ENCODE data around the gene ACO1. TPM values are rescaled to one million over a fixed set of nuclear protein-coding genes. Genes with fewer than 3 reads are reported as not detected.

ACO1 gene
- total RNA-seq, 1 experiment from 2014 or later, result 36.2 TPM

DNA sequence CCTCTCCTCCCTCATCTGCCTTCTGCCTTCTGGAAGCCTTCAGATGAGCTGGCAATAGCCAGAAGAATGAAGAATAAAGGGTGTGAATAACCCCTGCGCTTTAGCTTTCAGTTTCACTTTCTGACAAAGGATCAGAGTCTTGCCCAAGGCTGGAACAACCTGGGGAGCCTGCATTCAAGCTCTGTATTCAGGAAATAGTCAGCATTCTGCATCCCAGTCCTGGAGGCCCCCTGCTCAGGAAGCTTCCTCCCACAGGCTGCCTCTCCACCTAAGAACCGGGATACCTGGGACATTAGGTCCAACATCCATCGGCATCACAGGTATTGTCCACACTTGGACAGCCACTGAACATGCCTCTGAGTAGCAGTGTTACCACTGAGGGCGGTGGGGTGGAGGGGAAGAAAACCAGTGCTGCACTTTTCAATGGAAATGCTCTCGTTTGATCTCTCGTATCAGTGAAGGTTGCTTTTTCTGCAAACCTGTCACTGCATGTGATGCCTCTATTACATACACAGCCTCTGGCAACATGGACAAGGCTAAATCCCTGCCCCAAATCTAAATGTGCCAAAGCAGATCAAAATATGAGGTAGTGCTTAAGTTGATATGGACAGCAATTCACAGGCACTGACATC is 39.8 kb upstream of the ACO1 start (continued):
- TF ChIP-seq, protein P1, sequence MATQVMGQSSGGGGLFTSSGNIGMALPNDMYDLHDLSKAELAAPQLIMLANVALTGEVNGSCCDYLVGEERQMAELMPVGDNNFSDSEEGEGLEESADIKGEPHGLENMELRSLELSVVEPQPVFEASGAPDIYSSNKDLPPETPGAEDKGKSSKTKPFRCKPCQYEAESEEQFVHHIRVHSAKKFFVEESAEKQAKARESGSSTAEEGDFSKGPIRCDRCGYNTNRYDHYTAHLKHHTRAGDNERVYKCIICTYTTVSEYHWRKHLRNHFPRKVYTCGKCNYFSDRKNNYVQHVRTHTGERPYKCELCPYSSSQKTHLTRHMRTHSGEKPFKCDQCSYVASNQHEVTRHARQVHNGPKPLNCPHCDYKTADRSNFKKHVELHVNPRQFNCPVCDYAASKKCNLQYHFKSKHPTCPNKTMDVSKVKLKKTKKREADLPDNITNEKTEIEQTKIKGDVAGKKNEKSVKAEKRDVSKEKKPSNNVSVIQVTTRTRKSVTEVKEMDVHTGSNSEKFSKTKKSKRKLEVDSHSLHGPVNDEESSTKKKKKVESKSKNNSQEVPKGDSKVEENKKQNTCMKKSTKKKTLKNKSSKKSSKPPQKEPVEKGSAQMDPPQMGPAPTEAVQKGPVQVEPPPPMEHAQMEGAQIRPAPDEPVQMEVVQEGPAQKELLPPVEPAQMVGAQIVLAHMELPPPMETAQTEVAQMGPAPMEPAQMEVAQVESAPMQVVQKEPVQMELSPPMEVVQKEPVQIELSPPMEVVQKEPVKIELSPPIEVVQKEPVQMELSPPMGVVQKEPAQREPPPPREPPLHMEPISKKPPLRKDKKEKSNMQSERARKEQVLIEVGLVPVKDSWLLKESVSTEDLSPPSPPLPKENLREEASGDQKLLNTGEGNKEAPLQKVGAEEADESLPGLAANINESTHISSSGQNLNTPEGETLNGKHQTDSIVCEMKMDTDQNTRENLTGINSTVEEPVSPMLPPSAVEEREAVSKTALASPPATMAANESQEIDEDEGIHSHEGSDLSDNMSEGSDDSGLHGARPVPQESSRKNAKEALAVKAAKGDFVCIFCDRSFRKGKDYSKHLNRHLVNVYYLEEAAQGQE (IDR thresholded peaks at IDR 0.05; ENCODE audit: low read depth), result no peak

DNA sequence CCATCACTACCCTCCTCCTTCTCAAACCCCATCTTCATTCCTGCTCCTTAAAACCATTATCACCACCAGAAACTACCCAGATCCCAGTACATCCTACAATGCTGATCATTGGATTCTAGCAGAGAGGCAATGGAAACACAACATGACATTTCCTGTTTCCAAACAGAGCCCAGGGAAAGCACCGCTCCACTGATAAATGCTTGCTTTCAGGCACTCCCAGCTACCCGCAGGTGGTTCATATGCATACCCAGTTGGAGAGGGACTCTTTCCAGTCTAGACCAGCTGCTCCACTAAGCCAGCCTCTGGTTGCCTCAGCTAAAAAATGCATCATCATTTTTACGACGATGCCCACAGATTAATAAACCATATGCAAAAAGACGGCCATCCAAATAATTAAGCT is 39.2 kb upstream of the ACO1 start:
- Histone ChIP-seq H3K36me3 (ENCODE audit: control insufficient read depth in 1 of 2, insufficient read depth in 2 of 2, low read length in 2 of 2) (no peaks in the 10 kb centered on the region), H3K4me1 (ENCODE audit: control insufficient read depth in 1 of 2, insufficient read depth in 2 of 2, low read length in 2 of 2) (no peaks in the 10 kb centered on the region), H3K4me2 (ENCODE audit: low read length) (no peak overlapping the region), H3K9me2 (ENCODE audit: insufficient read depth) (no peaks in the 10 kb centered on the region), H3K79me2 (ENCODE audit: insufficient read depth, low read length) (no peaks in the 10 kb centered on the region), H3K27ac (ENCODE audit: low read depth, low read length) (no peak overlapping the region), H3K4me3 (replicated peaks in 1 of 2; ENCODE audit: low read depth in 1 of 2, low read length in 2 of 2) (no peak overlapping the region), H3K9me3 (ENCODE audit: control insufficient read depth in 1 of 2, insufficient read depth in 1 of 2, low read depth in 1 of 2, low read length in 2 of 2) (no peaks in the 10 kb centered on the region), H4K20me1 (ENCODE audit: insufficient read depth) (no peaks in the 10 kb centered on the region), H3K27me3 (ENCODE audit: insufficient read depth, low read length) (0 out of 2 replicates have a peak, but pooled peaks cover 3% of the 10 kb centered on the region), H3K9ac (ENCODE audit: low read length) (no peak overlapping the region), H2AFZ (ENCODE audit: low read depth, low read length, poor library complexity, severe bottlenecking) (no peak overlapping the region)
- no peak for ATAC-seq
- intact Hi-C loops (cut with micrococcal nuclease), result no loop called here
- RAD21 ChIA-PET (ENCODE audit: low non-redundant PET in 1 of 2, low total read pairs in 2 of 2, uncharacterized antibody in 2 of 2, unreplicated experiment in 2 of 2), result no interaction called here
- POLR2A ChIA-PET, result no interaction called here
- no peak for DNase-seq (ENCODE audit: low read depth, low spot score)
- CTCF ChIA-PET, result no interaction called here
- TF ChIP-seq TCF7L2 (IDR thresholded peaks at IDR 0.05; ENCODE audit: borderline replicate concordance, extremely low read depth, insufficient read depth, insufficient read length) (no peak), EZH2 (IDR thresholded peaks at IDR 0.05) (no peak), SRF (IDR thresholded peaks at IDR 0.05; ENCODE audit: low read depth) (no peak), POLR2A (IDR thresholded peaks at IDR 0.05; ENCODE audit: borderline replicate concordance, extremely low read depth, insufficient read depth, insufficient read length) (no peak), YY1 (IDR thresholded peaks at IDR 0.05; ENCODE audit: extremely low read depth, insufficient replicate concordance, low read depth, low read length) (no peak), CEBPB (IDR thresholded peaks at IDR 0.05; ENCODE audit: low read depth) (no peak), ELF1 (IDR thresholded peaks at IDR 0.05; ENCODE audit: borderline replicate concordance, low read depth) (no peak), EZH2phosphoT487 (IDR thresholded peaks at IDR 0.05; ENCODE audit: borderline replicate concordance) (no peak), SIN3A (IDR thresholded peaks at IDR 0.05; ENCODE audit: low read depth) (no peak), FOSL1 (IDR thresholded peaks at IDR 0.05; ENCODE audit: low read depth) (no peak), CBX3 (IDR thresholded peaks at IDR 0.05; ENCODE audit: low read depth) (no peak), SP1 (IDR thresholded peaks at IDR 0.05; ENCODE audit: low read depth) (no peak)
- TF ChIP-seq, protein P2, sequence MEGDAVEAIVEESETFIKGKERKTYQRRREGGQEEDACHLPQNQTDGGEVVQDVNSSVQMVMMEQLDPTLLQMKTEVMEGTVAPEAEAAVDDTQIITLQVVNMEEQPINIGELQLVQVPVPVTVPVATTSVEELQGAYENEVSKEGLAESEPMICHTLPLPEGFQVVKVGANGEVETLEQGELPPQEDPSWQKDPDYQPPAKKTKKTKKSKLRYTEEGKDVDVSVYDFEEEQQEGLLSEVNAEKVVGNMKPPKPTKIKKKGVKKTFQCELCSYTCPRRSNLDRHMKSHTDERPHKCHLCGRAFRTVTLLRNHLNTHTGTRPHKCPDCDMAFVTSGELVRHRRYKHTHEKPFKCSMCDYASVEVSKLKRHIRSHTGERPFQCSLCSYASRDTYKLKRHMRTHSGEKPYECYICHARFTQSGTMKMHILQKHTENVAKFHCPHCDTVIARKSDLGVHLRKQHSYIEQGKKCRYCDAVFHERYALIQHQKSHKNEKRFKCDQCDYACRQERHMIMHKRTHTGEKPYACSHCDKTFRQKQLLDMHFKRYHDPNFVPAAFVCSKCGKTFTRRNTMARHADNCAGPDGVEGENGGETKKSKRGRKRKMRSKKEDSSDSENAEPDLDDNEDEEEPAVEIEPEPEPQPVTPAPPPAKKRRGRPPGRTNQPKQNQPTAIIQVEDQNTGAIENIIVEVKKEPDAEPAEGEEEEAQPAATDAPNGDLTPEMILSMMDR (IDR thresholded peaks at IDR 0.05 in 2 of 3, conservative IDR thresholded peaks at IDR 0.05 in 1 of 3; ENCODE audit: borderline replicate concordance in 1 of 3, insufficient read depth in 1 of 3, low read depth in 2 of 3, low read length in 2 of 3), result no peak
- TF ChIP-seq, protein P3, sequence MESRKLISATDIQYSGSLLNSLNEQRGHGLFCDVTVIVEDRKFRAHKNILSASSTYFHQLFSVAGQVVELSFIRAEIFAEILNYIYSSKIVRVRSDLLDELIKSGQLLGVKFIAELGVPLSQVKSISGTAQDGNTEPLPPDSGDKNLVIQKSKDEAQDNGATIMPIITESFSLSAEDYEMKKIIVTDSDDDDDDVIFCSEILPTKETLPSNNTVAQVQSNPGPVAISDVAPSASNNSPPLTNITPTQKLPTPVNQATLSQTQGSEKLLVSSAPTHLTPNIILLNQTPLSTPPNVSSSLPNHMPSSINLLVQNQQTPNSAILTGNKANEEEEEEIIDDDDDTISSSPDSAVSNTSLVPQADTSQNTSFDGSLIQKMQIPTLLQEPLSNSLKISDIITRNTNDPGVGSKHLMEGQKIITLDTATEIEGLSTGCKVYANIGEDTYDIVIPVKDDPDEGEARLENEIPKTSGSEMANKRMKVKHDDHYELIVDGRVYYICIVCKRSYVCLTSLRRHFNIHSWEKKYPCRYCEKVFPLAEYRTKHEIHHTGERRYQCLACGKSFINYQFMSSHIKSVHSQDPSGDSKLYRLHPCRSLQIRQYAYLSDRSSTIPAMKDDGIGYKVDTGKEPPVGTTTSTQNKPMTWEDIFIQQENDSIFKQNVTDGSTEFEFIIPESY (IDR thresholded peaks at IDR 0.05; ENCODE audit: extremely low read depth, insufficient replicate concordance, low read length), result no peak
- TF ChIP-seq, protein P4, sequence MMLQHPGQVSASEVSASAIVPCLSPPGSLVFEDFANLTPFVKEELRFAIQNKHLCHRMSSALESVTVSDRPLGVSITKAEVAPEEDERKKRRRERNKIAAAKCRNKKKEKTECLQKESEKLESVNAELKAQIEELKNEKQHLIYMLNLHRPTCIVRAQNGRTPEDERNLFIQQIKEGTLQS (IDR thresholded peaks at IDR 0.05), result no peak
- TF ChIP-seq, protein P5, sequence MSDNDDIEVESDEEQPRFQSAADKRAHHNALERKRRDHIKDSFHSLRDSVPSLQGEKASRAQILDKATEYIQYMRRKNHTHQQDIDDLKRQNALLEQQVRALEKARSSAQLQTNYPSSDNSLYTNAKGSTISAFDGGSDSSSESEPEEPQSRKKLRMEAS (IDR thresholded peaks at IDR 0.05), result no peak
- BruUV-seq (replicated peaks), result no TSS peak
